Renal cortex interstitium (tissue), 11 donors: ENCODE data around the gene STX4. TPM values are rescaled to one million over a fixed set of nuclear protein-coding genes. Genes with fewer than 3 reads are reported as not detected.

Experiments
- DNase-seq, 11 donors: peaks; one replicate each; pipeline ENCODE4 v3.0.0-alpha.2; 2013; ENCODE audit warnings: low read depth in 9 of 11, low spot score in 4 of 11; ENCODE audit errors: extremely low read depth in 1 of 11
- polyA plus RNA-seq, 3 donors: library from polyadenylated mRNA; unstranded; fragments of 120-200 nt; gene quantifications; one replicate each; pipeline ENCODE4 v1.2.1, GENCODE V29; 2013; ENCODE audit not compliant: insufficient read length in 3 of 3

STX4 gene
- polyA plus RNA-seq, 3 donors: 32.8 to 46.2 (median 39.5) TPM

DNA sequence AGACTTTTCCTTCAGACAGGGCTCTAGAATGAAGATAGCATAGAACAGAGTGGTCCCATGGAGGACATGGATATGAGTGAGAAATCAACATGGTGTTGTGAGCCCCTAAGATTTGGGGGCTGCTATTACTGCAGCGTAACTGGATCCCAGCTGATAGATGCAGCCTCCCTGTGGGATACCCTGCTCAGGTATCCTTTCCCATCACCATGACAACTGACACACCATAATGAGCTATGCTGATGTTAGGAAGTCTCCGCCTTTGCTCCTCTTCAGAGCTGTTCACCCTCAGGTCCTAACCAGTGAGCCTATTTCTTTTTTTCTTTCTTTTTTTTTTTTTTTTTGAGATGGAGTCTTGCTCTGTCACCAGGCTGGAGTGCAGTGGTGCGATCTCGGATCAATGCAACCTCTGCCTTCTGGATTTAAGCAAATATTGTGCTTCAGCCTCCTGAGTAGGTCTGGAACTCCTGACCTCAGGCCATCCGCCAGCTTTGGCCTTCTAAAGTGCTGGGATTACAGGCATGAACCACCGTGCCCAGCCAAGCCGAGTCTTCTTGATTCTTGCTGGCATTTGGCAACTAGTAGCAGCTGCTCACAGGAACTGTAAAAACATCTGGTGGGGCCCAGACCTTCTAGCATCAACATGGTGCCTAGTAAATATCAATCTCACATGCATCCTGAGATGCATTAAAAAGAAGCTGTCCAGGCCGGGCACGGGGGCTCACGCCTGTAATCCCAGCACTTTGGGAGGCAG is 17.1 kb downstream of the STX4 start:
- DNase-seq: no peak

DNA sequence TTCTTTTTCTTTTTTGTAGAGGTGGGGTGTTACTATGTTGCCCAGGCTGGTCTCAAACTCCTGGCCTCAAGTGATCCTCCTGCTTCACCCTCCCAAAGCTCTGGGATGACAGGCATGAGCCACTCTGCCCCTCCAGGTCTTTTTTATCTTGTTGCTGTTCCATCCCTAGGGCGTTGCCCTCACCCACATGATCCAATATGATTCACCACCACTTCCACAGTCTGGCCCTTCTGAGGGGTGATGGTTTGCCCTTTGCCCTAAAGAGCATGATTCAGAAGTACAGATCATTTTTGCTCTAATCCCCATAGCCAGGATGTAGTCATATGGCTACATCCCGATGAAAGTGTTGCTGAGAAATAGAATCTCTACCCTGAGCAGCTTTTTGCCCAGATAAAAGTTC is 18.8 kb downstream of the STX4 start:
- no peak for DNase-seq

DNA sequence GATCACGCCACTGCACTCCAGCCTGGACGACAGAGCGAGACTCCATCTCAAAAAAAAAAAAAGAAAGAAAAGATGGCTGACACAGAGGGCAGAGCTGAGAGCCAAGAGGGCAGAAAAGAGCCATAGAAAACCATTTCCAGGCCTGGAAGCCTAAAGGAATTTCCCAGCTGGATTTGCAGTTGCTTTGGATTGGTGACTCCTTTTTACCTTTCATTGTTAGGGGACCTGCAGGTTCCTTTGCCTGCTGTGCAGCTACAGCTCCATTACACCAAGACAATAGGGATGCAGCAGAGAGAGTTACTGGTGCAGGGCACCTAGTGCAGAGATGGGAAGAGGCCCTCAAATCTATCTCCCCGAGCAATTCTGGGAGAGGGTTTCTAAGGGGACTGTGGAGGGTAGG is 22.3 kb downstream of the STX4 start:
- DNase-seq: no peak

DNA sequence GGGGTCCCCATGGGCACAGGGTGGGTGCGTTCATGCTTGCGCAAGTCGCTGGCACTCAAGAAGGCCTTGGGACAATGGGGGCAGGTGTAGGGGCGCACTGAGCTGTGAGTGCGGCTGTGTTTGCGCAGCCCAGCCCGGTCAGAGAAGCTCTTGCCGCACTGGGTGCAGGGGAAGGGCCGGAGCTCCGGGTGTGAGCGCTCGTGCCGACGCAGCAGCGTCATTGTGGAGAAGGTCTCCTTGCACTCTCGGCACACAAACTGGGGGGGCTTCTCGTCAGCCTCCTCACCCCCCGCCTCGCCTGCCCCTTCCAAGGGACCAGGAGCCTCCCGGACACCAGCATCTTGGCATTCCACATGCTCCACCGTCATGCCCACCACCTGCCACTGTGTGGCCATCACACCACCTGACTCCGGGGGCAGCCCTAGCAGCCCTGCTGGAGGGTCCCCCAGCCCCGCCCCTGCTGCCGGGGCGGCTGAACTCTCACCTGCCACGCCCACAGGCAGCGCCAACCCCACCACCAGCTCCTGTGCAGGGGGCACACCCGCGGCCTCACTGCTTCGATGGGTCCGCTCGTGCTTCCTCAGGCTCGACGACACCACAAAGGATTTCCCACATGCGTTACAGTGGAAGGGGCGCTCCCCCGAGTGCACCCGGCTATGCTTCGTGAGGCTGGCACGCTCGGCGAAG is 27.9 kb downstream of the STX4 start:
- no peak for DNase-seq

DNA sequence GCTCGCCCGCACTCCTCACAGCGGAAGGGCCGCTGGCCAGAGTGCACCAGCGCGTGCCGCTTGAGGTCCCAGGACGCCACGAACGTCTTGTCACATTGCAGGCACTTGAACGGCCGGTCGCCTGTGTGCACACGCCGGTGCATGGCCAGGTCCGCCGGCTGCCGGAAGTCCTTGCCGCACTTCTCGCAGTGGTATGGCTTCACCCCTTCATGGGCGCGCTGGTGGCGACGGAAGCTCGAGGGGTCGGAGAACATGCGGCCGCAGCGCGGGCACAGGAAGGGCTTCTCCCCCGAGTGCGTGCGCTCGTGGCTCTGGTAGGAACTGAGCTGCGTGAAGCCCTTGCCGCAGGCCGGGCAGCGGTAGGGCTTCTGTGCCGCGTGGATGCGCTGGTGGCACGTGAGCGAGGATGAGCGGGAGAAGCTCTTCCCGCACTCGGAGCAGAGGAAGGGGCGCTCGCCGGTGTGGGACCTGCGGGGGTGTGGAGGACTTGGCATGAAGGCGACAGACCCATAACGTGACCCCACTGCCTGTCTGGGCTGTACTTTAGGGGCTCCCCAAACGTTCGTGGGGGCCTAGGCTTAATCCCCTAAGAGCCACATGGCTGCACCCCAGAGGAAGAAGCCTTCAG is 28.6 kb downstream of the STX4 start:
- DNase-seq: no peak

DNA sequence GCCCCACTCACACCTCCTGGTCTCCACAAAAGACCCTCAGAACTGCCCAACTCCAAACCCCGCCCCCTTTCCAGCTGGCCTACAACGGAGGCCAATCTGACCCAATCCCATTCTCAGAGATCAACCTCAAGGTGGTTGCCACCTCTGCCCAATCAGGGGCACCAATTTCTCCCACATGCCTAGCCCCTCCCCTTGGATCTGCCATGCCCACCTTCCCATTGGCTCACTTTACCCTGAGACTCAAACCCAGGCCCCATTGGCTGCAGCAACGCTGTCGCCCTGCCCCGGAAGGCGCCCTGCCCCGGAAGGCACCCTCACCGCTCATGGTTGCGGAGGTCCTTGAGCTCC is 30.1 kb downstream of the STX4 start:
- DNase-seq: no peak

DNA sequence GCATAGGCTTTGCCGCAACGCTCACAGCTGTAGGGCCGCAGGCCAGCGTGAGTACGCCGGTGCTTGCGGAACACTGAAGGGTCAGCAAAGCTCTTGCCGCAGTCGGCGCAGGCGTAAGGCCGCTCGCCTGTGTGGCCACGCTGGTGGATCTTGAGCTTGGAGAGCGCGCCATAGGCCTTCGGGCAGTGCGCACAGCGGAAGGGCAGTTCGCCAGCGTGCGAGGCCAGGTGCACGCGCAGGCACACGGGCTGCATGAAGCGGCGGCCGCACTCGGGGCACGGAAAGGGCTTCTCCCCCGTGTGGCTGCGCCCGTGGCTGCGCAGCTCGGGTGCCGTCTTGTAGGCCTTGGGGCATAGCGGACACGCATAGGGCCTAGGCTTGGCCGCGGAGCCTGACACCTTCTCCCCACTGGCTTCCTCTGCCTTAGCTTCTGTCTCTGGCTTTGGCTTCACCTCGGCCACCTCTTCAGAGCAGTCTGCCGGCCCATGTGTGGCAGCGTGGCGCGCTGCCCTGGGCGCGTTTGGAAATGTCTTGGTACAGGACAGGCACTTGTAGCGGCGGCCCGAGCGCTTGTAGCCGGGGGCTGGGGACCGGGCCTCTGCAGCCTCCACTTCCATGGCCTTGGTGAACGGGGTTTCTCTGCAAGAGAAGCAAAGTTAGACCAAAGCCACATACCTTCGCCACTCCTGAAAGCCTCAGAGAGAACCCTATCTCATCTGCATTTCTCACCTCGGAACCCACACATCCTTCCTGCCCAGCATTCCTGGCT is 30.7 kb downstream of the STX4 start:
- DNase-seq: no peak

DNA sequence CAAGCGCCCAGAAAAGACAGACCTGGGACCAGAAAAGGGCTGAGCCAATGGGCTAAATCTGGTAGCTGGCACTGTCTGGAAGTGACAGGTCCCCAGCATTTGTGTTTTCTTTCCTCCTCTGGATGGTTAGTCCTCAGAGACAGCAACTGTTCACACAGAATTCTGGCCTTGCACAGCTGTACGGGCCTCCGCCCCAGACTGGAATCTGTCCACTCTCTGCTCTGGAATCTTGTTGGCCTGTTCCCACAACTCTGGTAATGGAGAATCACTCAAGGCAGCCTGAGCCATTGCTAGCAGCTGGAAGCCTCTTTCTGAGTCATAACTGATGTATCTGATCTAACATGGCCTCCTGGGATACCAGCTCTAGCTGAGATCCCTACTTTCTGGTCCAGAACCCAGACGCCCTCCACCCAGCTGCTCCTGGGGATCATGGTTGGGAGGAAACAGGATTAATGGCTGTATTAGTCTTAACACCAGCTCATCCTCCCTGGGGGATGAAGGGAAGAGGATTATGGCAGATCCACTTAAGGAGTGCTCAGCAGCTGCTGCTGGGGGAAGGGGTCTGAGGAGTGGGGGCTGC is 31.6 kb downstream of the STX4 start:
- no peak for DNase-seq

DNA sequence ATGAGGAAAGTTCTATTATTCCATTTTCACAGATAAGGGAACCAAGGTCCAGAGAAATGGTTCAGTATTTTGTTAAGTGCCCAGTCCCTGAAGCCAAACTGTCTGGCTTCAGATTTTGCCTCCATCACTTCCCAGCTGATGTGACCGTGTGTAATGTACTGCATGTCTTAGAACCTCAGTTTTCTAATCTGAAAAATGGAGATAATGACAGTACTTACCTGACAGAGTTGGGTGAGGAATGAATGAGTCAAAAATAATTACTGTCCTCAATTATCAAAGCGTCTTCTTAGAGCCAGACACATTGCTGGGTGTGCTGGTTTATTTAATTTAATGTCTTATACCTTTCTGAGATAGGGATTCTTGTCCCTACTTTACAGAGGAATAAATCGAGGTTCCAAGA is 34.0 kb downstream of the STX4 start:
- DNase-seq: no peak

DNA sequence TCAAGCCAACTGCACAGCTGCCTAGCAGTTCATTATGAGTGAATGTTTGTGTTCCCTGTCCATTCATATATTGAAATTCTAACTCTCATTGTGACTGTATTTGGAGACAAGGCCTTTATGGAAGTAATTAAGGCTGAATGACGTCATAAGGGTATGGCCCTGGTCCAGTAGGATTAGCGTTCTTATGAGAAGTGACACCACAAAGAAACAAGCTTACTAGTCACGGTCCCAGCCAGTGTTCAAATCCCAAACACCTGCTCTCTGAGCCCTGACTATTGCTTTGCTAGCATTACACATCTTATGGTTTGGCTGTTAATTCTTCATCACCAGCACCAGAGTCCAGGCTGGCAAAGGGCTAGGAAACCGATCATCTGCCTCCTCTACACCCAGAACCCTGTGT is 38.5 kb downstream of the STX4 start:
- no peak for DNase-seq

DNA sequence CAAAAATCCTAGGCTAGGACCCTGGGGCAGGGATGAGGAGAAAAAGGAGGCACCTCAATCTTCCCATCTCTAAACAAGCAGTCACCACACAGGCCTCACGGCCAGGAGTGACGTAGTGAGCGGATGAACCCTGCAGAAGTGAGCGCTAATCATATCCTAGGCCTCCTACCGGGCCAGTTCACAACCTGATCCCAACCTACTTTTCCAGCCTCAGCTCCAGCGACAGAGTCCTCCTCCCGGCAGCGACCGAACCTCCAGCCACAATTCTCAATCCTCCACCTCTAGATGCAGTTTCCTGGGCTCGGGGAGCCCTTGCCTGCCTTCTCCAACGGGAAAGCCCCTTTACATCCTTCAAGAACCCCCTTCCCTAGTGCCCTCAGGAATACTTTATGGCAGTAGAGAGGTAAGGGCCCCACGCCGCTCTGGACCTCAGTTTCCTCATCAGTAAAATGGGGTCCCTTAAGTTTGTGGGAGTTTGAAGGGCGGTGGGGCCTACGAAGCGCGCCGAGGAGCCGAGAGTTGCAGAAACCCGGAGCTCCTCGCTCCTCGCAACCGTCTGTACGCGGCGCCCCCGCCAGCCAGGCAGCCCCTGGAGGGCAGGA is 39.3 kb downstream of the STX4 start:
- peak in 1 of 11 donors; percentile 9 for DNase-seq

DNA sequence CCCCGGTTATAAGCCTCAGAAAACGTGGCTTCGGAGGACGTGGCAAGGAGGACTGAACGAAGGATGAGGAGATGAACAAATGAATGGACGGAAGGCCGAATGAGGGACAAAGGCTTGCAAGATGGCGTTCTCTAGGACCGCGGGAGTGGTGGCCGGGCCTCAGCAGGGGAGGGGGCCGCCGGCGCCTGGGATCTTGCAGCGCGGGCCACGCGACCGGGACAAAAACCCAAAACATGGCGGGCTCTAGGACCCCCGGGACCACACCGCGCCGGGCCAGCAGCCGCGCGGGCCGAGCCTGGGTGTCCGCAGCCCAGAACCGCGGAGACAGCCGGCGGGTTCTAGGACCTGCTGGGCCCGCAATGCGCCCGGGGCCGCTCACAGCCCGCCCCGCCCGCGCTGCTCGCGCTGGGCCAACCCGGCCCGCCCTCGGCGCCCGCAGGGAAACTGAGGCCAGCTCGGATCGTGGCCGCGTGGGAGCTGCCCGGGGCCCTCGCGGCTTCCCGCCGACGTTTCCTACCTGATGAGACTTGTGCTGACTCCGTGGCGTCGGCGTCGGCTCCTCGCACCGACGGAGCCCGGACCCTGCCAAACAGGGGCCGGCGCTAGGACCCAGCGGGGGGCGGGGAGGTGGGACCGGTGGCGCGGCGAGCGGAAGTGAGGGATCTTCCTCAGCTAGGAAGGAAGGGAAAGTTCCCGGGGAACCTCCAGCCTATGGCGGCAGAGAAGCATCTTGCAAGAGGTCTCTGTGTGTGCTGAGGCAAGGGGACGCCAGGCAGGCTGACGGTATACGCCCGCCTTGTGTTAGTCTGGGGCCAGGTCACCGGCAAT is 40.0 kb downstream of the STX4 start:
- DNase-seq: peak; percentile 75 to 93 (median 88)

DNA sequence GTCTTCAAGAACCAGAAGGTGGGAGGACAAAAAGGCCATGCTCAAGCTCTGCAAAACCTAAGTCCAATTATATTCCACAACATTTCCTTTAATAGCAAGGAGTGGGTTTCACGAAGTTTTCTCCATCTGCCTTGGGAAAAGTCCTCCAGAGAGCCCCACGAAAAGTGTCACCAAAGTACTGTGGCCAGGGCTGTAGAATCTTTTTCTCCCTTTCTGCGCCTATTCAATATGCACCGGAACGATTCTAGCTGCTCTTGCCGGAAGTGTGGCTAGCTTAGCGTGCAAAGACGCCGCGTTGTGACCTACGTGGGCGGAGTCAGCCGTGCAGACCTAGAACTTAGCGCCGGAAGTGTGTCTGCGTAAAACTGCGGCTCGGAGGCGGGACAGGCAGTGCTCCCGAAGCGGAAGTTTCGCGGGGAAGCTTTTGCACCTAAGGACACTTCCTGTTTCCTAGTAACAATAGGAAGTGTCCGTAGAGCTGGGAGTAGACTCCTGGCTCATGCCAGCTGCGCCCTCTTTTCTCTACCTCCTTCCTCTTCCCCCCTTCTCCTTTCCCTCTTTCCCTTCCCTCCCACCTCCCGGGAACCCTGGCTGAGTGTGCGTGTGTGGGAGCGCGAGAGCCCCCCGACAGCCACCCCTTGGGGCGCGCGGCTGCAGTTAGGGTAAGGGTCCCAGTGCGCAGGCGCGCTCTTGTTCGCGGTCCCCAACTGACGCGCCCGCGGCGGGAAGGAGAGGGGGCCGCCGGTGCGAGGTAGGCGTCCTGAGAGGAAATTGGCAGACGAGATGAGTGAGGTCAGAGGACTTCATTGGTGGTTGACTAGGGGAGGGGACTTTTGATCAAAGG is 40.8 kb downstream of the STX4 start, which contains the start of the genes ZNF646 and ZNF668:
Gene ZNF646 (plus strand): TSS at position 453 of the 844 bp plus-strand sequence. CDS start 1,903 bp downstream, outside the sequence.
Gene ZNF668 (minus strand): TSS at position 271 of the 844 bp plus-strand sequence. CDS start 9,781 bp downstream, outside the sequence.
- DNase-seq: peak; percentile 90 to 99 (median 98)

DNA sequence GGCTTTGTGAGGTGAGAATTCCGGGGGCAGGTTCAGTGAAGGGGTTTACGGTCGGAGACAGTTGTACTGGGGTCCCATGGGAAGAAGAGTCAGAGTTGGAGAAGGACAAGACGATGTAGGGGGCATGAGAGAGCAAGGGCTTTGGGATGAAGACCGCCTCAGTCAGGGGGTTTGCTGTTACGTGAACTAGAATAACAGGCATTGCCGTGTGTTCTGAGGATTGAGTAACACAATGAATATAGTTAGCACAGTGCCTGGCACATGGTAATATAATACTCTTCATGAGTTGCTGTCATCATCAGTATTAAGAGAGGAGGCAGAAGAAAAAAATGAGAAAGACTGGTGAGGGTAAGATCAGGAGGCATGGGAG is 41.4 kb downstream of the STX4 start:
- no peak for DNase-seq

DNA sequence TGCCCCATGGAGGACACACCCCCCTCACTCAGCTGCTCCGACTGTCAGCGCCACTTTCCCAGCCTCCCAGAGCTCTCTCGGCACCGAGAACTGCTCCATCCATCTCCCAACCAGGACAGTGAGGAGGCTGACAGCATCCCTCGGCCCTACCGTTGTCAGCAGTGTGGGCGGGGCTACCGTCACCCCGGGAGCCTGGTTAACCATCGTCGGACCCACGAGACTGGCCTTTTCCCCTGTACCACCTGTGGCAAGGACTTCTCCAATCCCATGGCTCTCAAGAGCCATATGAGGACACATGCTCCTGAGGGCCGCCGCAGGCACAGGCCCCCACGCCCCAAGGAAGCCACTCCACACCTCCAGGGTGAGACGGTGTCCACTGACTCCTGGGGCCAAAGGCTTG is 43.0 kb downstream of the STX4 start:
- DNase-seq: no peak

DNA sequence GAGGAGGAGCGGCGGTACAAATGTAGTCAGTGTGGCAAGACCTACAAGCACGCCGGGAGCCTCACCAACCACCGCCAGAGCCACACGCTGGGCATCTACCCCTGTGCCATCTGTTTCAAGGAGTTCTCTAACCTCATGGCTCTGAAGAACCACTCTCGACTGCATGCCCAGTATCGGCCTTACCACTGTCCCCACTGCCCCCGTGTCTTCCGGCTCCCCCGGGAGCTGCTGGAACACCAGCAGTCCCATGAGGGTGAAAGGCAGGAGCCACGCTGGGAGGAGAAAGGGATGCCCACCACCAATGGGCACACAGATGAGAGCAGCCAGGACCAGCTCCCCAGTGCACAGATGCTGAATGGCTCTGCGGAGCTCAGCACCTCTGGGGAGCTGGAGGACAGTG is 43.7 kb downstream of the STX4 start:
- DNase-seq: no peak
